SU-DHL-6 (cell line): ENCODE measurements around the gene NEB.

Experiments used
- EZH2phosphoT487 ChIP-seq: fragments of 200-600 bp; sonication (generic), shearing (Covaris generic); conservative IDR thresholded peaks from 2 replicates; pipeline ENCODE4 v1.6.1; 2018; ENCODE audit warnings: mild to moderate bottlenecking, antibody characterized with exemption, low read length, moderate library complexity, mixed read lengths
- TF ChIP-seq, protein P1 (sequence below): fragments of 200-600 bp; sonication (generic); IDR thresholded peaks from one replicate; pipeline ENCODE4 v1.5.1; 2017; ENCODE audit warnings: antibody characterized with exemption, mild to moderate bottlenecking, low read length, moderate library complexity; ENCODE audit not compliant: insufficient read depth, poor library complexity, severe bottlenecking

GRCh38 chr2:151688719-151689118, 45.6 kb downstream of the NEB start:
- TF ChIP-seq, protein P1, sequence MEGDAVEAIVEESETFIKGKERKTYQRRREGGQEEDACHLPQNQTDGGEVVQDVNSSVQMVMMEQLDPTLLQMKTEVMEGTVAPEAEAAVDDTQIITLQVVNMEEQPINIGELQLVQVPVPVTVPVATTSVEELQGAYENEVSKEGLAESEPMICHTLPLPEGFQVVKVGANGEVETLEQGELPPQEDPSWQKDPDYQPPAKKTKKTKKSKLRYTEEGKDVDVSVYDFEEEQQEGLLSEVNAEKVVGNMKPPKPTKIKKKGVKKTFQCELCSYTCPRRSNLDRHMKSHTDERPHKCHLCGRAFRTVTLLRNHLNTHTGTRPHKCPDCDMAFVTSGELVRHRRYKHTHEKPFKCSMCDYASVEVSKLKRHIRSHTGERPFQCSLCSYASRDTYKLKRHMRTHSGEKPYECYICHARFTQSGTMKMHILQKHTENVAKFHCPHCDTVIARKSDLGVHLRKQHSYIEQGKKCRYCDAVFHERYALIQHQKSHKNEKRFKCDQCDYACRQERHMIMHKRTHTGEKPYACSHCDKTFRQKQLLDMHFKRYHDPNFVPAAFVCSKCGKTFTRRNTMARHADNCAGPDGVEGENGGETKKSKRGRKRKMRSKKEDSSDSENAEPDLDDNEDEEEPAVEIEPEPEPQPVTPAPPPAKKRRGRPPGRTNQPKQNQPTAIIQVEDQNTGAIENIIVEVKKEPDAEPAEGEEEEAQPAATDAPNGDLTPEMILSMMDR = no peak
- no peak for TF ChIP-seq EZH2phosphoT487
